ENCODE results near the gene ZSWIM1.

Gene ZSWIM1

GRCh38 chr20:45933266-45934045 is 52.4 kb downstream of the ZSWIM1 start:
- DNase-seq: peak; percentile 67 to 72

GRCh38 chr20:45934046-45934585 is 53.1 kb downstream of the ZSWIM1 start:
- peak in 1 of 2 donors; percentile 58 for DNase-seq

Data from CD4-positive, alpha-beta T cell treated with Interleukin-4 for 1 hour (primary cell).